ENCODE measurements around the gene CCDC137.

Gene CCDC137

GRCh38 chr17:81716674-81716996, 50.1 kb downstream of the CCDC137 start:
- H3K4me1 ChIP-seq (ENCODE audit: control insufficient read depth, insufficient read depth, low read length): peaks cover 7% of the 10 kb centered on the region; the same call in 1 of the 2 replicates
- H3K27ac ChIP-seq (ENCODE audit: low read length): no peak overlapping the region
- peaks cover 27% of the 10 kb centered on the region for H3K36me3 ChIP-seq (ENCODE audit: control insufficient read depth, insufficient read depth, low read length)
- no peaks in the 10 kb centered on the region for H3K9me3 ChIP-seq (ENCODE audit: control insufficient read depth, insufficient read depth, low read length)
- DNase-seq (ENCODE audit: low read depth, low spot score): no peak
- no peak overlapping the region for H3K4me3 ChIP-seq (ENCODE audit: low read length)
- no CpG with 5 or more reads among the region's 12 CpGs for WGBS (ENCODE audit: insufficient coverage, insufficient read length)
- no peaks in the 10 kb centered on the region for H3K27me3 ChIP-seq (ENCODE audit: control insufficient read depth, insufficient read depth, low read length)

- Histone ChIP-seq H3K4me3 (ENCODE audit: low read length) (no peak overlapping the region), H3K27me3 (ENCODE audit: control insufficient read depth, insufficient read depth, low read length) (no peaks in the 10 kb centered on the region), H3K36me3 (ENCODE audit: control insufficient read depth, insufficient read depth, low read length) (peaks cover 27% of the 10 kb centered on the region), H3K27ac (ENCODE audit: low read length) (no peak overlapping the region), H3K9me3 (ENCODE audit: control insufficient read depth, insufficient read depth, low read length) (no peaks in the 10 kb centered on the region), H3K4me1 (ENCODE audit: control insufficient read depth, insufficient read depth, low read length) (peaks cover 6% of the 10 kb centered on the region; the same call in 1 of the 2 replicates)
- DNase-seq (ENCODE audit: low read depth, low spot score): no peak
- WGBS (ENCODE audit: insufficient coverage, insufficient read length): no CpG with 5 or more reads among the region's 25 CpGs
Measured at GRCh38 chr17:81717049-81717765, 50.7 kb downstream of the CCDC137 start.

GRCh38 chr17:81717766-81718089, 51.2 kb downstream of the CCDC137 start:
- WGBS (ENCODE audit: insufficient coverage, insufficient read length): no CpG with 5 or more reads among the region's 9 CpGs
- Histone ChIP-seq H3K4me1 (ENCODE audit: control insufficient read depth, insufficient read depth, low read length) (peaks cover 8% of the 10 kb centered on the region; the same call in 1 of the 2 replicates), H3K36me3 (ENCODE audit: control insufficient read depth, insufficient read depth, low read length) (peaks cover 27% of the 10 kb centered on the region)

GRCh38 chr17:81719410-81720266, 53.1 kb downstream of the CCDC137 start:
- Histone ChIP-seq H3K9me3 (ENCODE audit: control insufficient read depth, insufficient read depth, low read length) (no peaks in the 10 kb centered on the region), H3K36me3 (ENCODE audit: control insufficient read depth, insufficient read depth, low read length) (peaks cover 26% of the 10 kb centered on the region), H3K4me3 (ENCODE audit: low read length) (no peak overlapping the region), H3K4me1 (ENCODE audit: control insufficient read depth, insufficient read depth, low read length) (peaks cover 4% of the 10 kb centered on the region; the same call in 1 of the 2 replicates), H3K27me3 (ENCODE audit: control insufficient read depth, insufficient read depth, low read length) (no peaks in the 10 kb centered on the region), H3K27ac (ENCODE audit: low read length) (no peak overlapping the region)
- DNase-seq (ENCODE audit: low read depth, low spot score): no peak
- no CpG with 5 or more reads among the region's 33 CpGs for WGBS (ENCODE audit: insufficient coverage, insufficient read length)

More at GRCh38 chr17:81717766-81718089, 51.2 kb downstream of the CCDC137 start:
- no peak for DNase-seq (ENCODE audit: low read depth, low spot score)
- no peaks in the 10 kb centered on the region for H3K9me3 ChIP-seq (ENCODE audit: control insufficient read depth, insufficient read depth, low read length)
- no peak overlapping the region for H3K4me3 ChIP-seq (ENCODE audit: low read length)
- no peaks in the 10 kb centered on the region for H3K27me3 ChIP-seq (ENCODE audit: control insufficient read depth, insufficient read depth, low read length)
- H3K27ac ChIP-seq (ENCODE audit: low read length): no peak overlapping the region

GRCh38 chr17:81720267-81721071, 53.9 kb downstream of the CCDC137 start:
- Histone ChIP-seq H3K4me1 (ENCODE audit: control insufficient read depth, insufficient read depth, low read length) (peaks cover 2% of the 10 kb centered on the region; the same call in 1 of the 2 replicates), H3K27ac (ENCODE audit: low read length) (no peak overlapping the region)
- no peak for DNase-seq (ENCODE audit: low read depth, low spot score)

GRCh38 chr17:81722184-81723120, 55.9 kb downstream of the CCDC137 start:
- no peak overlapping the region; the same call in 1 of the 2 replicates for H3K4me3 ChIP-seq (ENCODE audit: low read length)
- no CpG with 5 or more reads among the region's 10 CpGs for WGBS (ENCODE audit: insufficient coverage, insufficient read length)
- H3K4me1 ChIP-seq (ENCODE audit: control insufficient read depth, insufficient read depth, low read length): peaks cover 2% of the 10 kb centered on the region; the same call in 1 of the 2 replicates
- H3K9me3 ChIP-seq (ENCODE audit: control insufficient read depth, insufficient read depth, low read length): no peaks in the 10 kb centered on the region
- peaks cover 8% of the 10 kb centered on the region for H3K36me3 ChIP-seq (ENCODE audit: control insufficient read depth, insufficient read depth, low read length)
- H3K27ac ChIP-seq (ENCODE audit: low read length): no peak overlapping the region
- no peak for DNase-seq (ENCODE audit: low read depth, low spot score)
- H3K27me3 ChIP-seq (ENCODE audit: control insufficient read depth, insufficient read depth, low read length): no peaks in the 10 kb centered on the region

More at GRCh38 chr17:81720267-81721071, 53.9 kb downstream of the CCDC137 start:
- no peaks in the 10 kb centered on the region for H3K27me3 ChIP-seq (ENCODE audit: control insufficient read depth, insufficient read depth, low read length)
- WGBS (ENCODE audit: insufficient coverage, insufficient read length): no CpG with 5 or more reads among the region's 33 CpGs
- no peak overlapping the region for H3K4me3 ChIP-seq (ENCODE audit: low read length)
- no peaks in the 10 kb centered on the region for H3K9me3 ChIP-seq (ENCODE audit: control insufficient read depth, insufficient read depth, low read length)
- H3K36me3 ChIP-seq (ENCODE audit: control insufficient read depth, insufficient read depth, low read length): peaks cover 19% of the 10 kb centered on the region
